A673 (cell line): Measurements from ENCODE around the gene ZNF460. TPM values are rescaled to one million over a fixed set of nuclear protein-coding genes. Genes with fewer than 3 reads are reported as not detected.
A peak's percentile ranks its signal among the peaks of the same experiment; 100 is the strongest.

Source experiments
- BruUV-seq: library from RNA; stranded (reverse); fragments of 400-500 nt; replicated peaks from 2 replicates; lab custom pipeline; 2021; lab: Mats Ljungman, UMichigan
- CTCF ChIA-PET: fragments of 300-600 bp; sonication (Branson Sonifier 250); formaldehyde crosslinking; loops from one replicate; lab custom pipeline; 2022; ENCODE audit warnings: antibody characterized with exemption; lab: Charles Lee
- POLR2A ChIA-PET: fragments of 300-600 bp; sonication (Branson Sonifier 250); formaldehyde crosslinking; loops from one replicate; lab custom pipeline; 2022; ENCODE audit warnings: antibody characterized with exemption; ENCODE audit not compliant: low non-redundant PET; lab: Charles Lee
- DNase-seq: peaks from one replicate; pipeline ENCODE4 v3.0.0-alpha.2; 2015; ENCODE audit warnings: low spot score
- H3K27ac ChIP-seq: fragments of 200-600 bp; sonication (generic); 2 replicates; pipeline ENCODE4 v1.5.1; 2016; ENCODE audit warnings: mixed run types, low read depth, mild to moderate bottlenecking, mixed read lengths, antibody characterized with exemption, low read length; ENCODE audit not compliant: poor library complexity, severe bottlenecking
- H3K27me3 ChIP-seq: fragments of 200-600 bp; sonication (generic); replicated peaks from 2 replicates; pipeline ENCODE4 v1.6.1; 2017; ENCODE audit warnings: mixed run types, low read depth, mild to moderate bottlenecking, mixed read lengths, antibody characterized with exemption, low read length; ENCODE audit not compliant: insufficient read depth, poor library complexity
- H3K36me3 ChIP-seq: fragments of 200-600 bp; sonication (generic); 2 replicates; pipeline ENCODE4 v1.6.1; 2016; ENCODE audit warnings: mixed run types, mild to moderate bottlenecking, mixed read lengths, antibody characterized with exemption, low read length; ENCODE audit not compliant: insufficient read depth, poor library complexity, severe bottlenecking
- H3K4me1 ChIP-seq: fragments of 200-600 bp; sonication (generic); 2 replicates; pipeline ENCODE4 v1.6.1; 2017; ENCODE audit warnings: mixed run types, mild to moderate bottlenecking, mixed read lengths, antibody characterized with exemption, low read length; ENCODE audit not compliant: insufficient read depth, poor library complexity, severe bottlenecking
- H3K4me3 ChIP-seq: fragments of 200-600 bp; sonication (generic); 2 replicates; pipeline ENCODE4 v1.5.1; 2016; ENCODE audit warnings: low read depth, mixed run types, mild to moderate bottlenecking, mixed read lengths, low read length; ENCODE audit not compliant: poor library complexity, severe bottlenecking
- H3K9me3 ChIP-seq: fragments of 200-600 bp; sonication (generic); 2 replicates; pipeline ENCODE4 v1.6.1; 2016; ENCODE audit warnings: mixed run types, low read depth, mild to moderate bottlenecking, mixed read lengths, antibody characterized with exemption, low read length; ENCODE audit not compliant: poor library complexity, severe bottlenecking
- EZH2 ChIP-seq: fragments of 200-600 bp; sonication (generic); IDR thresholded peaks from 2 replicates; pipeline ENCODE4 v1.6.1; 2017; ENCODE audit warnings: borderline replicate concordance, low read depth, mild to moderate bottlenecking, mixed read lengths, antibody characterized with exemption, low read length; ENCODE audit not compliant: poor library complexity, severe bottlenecking
- intact Hi-C: fragments of 100-400 bp; cut with micrococcal nuclease; formaldehyde crosslinking; loops from one replicate; pipeline ENCODE4 v1.10.0; 2022; ENCODE audit not compliant: unreplicated experiment
- total RNA-seq: library from RNA; stranded (reverse); gene quantifications from 2 replicates; pipeline ENCODE4 v1.2.3, GENCODE V29; 2021
- TF ChIP-seq, protein P1 (sequence below): fragments of 300-800, 200-600 bp; sonication (generic); conservative IDR thresholded peaks from 2 replicates; pipeline ENCODE4 v1.5.1; 2017; ENCODE audit warnings: low read depth, mild to moderate bottlenecking, antibody characterized with exemption, low read length, moderate library complexity, mixed read lengths

ZNF460 gene
- total RNA-seq, 1 experiment from 2014 or later = 58.4 TPM

- no TSS peak for BruUV-seq
- Histone ChIP-seq H3K27me3 (no peaks in the 10 kb centered on the region), H3K4me3 (no peak overlapping the region), H3K36me3 (peaks cover 38% of the 10 kb centered on the region), H3K4me1 (peaks cover 9% of the 10 kb centered on the region), H3K9me3 (no peaks in the 10 kb centered on the region), H3K27ac (peak overlapping the region; percentile 26)
- intact Hi-C loops = no loop called here
- TF ChIP-seq, protein P1, sequence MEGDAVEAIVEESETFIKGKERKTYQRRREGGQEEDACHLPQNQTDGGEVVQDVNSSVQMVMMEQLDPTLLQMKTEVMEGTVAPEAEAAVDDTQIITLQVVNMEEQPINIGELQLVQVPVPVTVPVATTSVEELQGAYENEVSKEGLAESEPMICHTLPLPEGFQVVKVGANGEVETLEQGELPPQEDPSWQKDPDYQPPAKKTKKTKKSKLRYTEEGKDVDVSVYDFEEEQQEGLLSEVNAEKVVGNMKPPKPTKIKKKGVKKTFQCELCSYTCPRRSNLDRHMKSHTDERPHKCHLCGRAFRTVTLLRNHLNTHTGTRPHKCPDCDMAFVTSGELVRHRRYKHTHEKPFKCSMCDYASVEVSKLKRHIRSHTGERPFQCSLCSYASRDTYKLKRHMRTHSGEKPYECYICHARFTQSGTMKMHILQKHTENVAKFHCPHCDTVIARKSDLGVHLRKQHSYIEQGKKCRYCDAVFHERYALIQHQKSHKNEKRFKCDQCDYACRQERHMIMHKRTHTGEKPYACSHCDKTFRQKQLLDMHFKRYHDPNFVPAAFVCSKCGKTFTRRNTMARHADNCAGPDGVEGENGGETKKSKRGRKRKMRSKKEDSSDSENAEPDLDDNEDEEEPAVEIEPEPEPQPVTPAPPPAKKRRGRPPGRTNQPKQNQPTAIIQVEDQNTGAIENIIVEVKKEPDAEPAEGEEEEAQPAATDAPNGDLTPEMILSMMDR = no peak
- TF ChIP-seq EZH2 = no peak
- DNase-seq = peak; percentile 83
- ChIA-PET CTCF (no interaction called here), POLR2A (no interaction called here)
These were observed 21.8 kb downstream of the ZNF460 start for GRCh38 chr19:57302020-57302465.

- intact Hi-C loops = no loop called here
- H3K4me1 ChIP-seq = peaks cover 9% of the 10 kb centered on the region
- H3K27ac ChIP-seq = peak overlapping the region; percentile 26
- ChIA-PET POLR2A (no interaction called here), CTCF (no interaction called here)
- BruUV-seq = no TSS peak
- H3K36me3 ChIP-seq = peaks cover 34% of the 10 kb centered on the region
- no peaks in the 10 kb centered on the region for H3K27me3 ChIP-seq
- no peaks in the 10 kb centered on the region for H3K9me3 ChIP-seq
- H3K4me3 ChIP-seq = no peak overlapping the region
- DNase-seq = no peak
- TF ChIP-seq, protein P1 = no peak
- no peak for TF ChIP-seq EZH2
These were observed 22.6 kb downstream of the ZNF460 start for GRCh38 chr19:57302727-57303401.

DNA sequence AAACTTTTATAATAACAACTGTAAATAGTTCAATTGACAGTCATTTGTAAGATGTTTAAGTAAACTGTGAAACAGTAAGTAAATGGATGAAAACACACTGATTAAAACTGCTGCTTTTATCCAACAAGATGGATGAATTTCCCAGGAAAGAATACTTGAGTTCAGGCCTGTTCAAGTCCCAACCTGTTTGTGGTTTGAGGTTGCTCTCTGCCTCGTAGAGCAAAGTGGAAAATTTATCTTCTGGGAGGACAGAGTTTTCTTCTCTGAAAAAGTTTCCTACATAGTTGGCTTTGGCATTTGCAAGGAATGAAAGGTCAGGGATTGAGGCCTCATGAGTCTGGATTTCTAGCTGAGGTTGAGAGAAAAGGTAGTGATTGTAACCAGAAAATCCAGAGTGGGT is 24.8 kb downstream of the ZNF460 start:
- POLR2A ChIA-PET = interaction anchor here (0.7 kb wide), 1 partner anchor 28 kb away, joined by 8 read pairs; no protein-coding TSS in a partner anchor
- BruUV-seq = no TSS peak
- peaks cover 9% of the 10 kb centered on the region for H3K4me1 ChIP-seq
- H3K27me3 ChIP-seq = no peaks in the 10 kb centered on the region
- intact Hi-C loops = no loop called here
- no peak overlapping the region for H3K4me3 ChIP-seq
- TF ChIP-seq, protein P1 = no peak
- no peak for TF ChIP-seq EZH2
- H3K27ac ChIP-seq = no peak overlapping the region
- no peaks in the 10 kb centered on the region for H3K9me3 ChIP-seq
- H3K36me3 ChIP-seq = peaks cover 15% of the 10 kb centered on the region
- no peak for DNase-seq
- CTCF ChIA-PET = no interaction called here
